HCT116 (cell line): ENCODE data around the gene SEMA3G. TPM values are rescaled to one million over a fixed set of nuclear protein-coding genes. Genes with fewer than 3 reads are reported as not detected.

Experiments used
- ATAC-seq: fragments of 200-7000 bp; cut with Tn5 transposase; 2 replicates; pipeline ENCODE4 v1.9.1; 2020; ENCODE audit warnings: mild to moderate bottlenecking, moderate library complexity
- BruUV-seq: library from RNA; stranded (reverse); fragments of 400-500 nt; replicated peaks from 2 replicates; lab custom pipeline; 2021; lab: Mats Ljungman, UMichigan
- CTCF ChIA-PET: fragments of 300-600 bp; sonication (Branson Sonifier 250); formaldehyde crosslinking; loops from one replicate; lab custom pipeline; 2021; ENCODE audit warnings: antibody characterized with exemption; lab: Charles Lee
- POLR2A ChIA-PET: fragments of 300-600, 350-600 bp; sonication (Branson Sonifier 250); formaldehyde crosslinking; loops from one replicate; lab custom pipeline; 2021; ENCODE audit warnings: antibody characterized with exemption; lab: Charles Lee
- RAD21 ChIA-PET, 2 experiments: fragments of 300-600 bp; sonication (Branson Sonifier 250); formaldehyde crosslinking; loops; one replicate each; lab custom pipeline; 2023; ENCODE audit warnings: low total read pairs in 2 of 2; ENCODE audit not compliant: uncharacterized antibody in 2 of 2, unreplicated experiment in 2 of 2, low non-redundant PET in 1 of 2; lab: Charles Lee
- DNase-seq: peaks from one replicate; pipeline ENCODE4 v3.0.0-alpha.2; 2010; ENCODE audit warnings: low read depth, low spot score
- H2AFZ ChIP-seq: fragments of 200-600 bp; shearing (Covaris generic), sonication (generic); 2 replicates; pipeline ENCODE4 v1.6.1; 2017; ENCODE audit warnings: low read depth, mixed run types, mixed read lengths, antibody characterized with exemption, low read length; ENCODE audit not compliant: poor library complexity, severe bottlenecking
- H3K27ac ChIP-seq: 2 replicates; pipeline ENCODE4 v1.5.1; 2012; ENCODE audit warnings: low read depth, low read length
- H3K27me3 ChIP-seq: fragments of 200-600 bp; sonication (generic); 2 replicates; pipeline ENCODE4 v1.6.1; 2016; ENCODE audit warnings: mixed run types, low read length, mixed read lengths; ENCODE audit not compliant: insufficient read depth
- H3K36me3 ChIP-seq, 2 experiments: fragments of 200-500 bp in 1 of 2; fragments of 200-600 bp in 1 of 2; sonication (Bioruptor generic) in 1 of 2; sonication (generic) in 1 of 2; 2 replicates each; pipeline versions ENCODE4 v1.5.1 to v1.6.1; 2014 to 2016; ENCODE audit warnings: low read length in 2 of 2, inconsistent platforms in 1 of 2, mixed read lengths in 1 of 2, mixed run types in 1 of 2; ENCODE audit not compliant: insufficient read depth in 2 of 2, control insufficient read depth in 1 of 2
- H3K4me1 ChIP-seq, 2 experiments: fragments of 200-600 bp in 1 of 2; sonication (generic) in 1 of 2; 2 replicates each; pipeline versions ENCODE4 v1.5.1 to v1.6.1; 2012 to 2017; ENCODE audit warnings: low read length in 2 of 2, inconsistent platforms in 1 of 2, mild to moderate bottlenecking in 1 of 2, mixed read lengths in 1 of 2, mixed run types in 1 of 2, moderate library complexity in 1 of 2; ENCODE audit not compliant: insufficient read depth in 2 of 2, control insufficient read depth in 1 of 2
- H3K4me2 ChIP-seq: fragments of 200-600 bp; sonication (generic); 2 replicates; pipeline ENCODE4 v1.6.1; 2017; ENCODE audit warnings: mixed run types, low read length, mixed read lengths
- H3K4me3 ChIP-seq, 2 experiments: fragments of 200-600 bp in 1 of 2; sonication (generic) in 1 of 2; replicated peaks in 1 of 2; 2 replicates each; pipeline ENCODE4 v1.5.1; 2011 to 2016; ENCODE audit warnings: low read length in 2 of 2, control low read depth in 1 of 2, low read depth in 1 of 2, mild to moderate bottlenecking in 1 of 2, mixed read lengths in 1 of 2, mixed run types in 1 of 2
- H3K79me2 ChIP-seq: fragments of 200-600 bp; sonication (generic); 2 replicates; pipeline ENCODE4 v1.6.1; 2017; ENCODE audit warnings: mild to moderate bottlenecking, mixed run types, low read length, moderate library complexity, mixed read lengths; ENCODE audit not compliant: insufficient read depth
- H3K9ac ChIP-seq: fragments of 200-600 bp; sonication (generic); 2 replicates; pipeline ENCODE4 v1.6.1; 2016; ENCODE audit warnings: low read length, mixed read lengths
- H3K9me2 ChIP-seq: fragments of 200-600 bp; sonication (generic), shearing (Covaris generic); 2 replicates; pipeline ENCODE4 v1.6.1; 2017; ENCODE audit warnings: mixed run types, mild to moderate bottlenecking, moderate library complexity; ENCODE audit not compliant: insufficient read depth
- H3K9me3 ChIP-seq, 2 experiments: fragments of 200-500 bp in 1 of 2; fragments of 200-600 bp in 1 of 2; sonication (Bioruptor generic) in 1 of 2; sonication (generic) in 1 of 2; 2 replicates each; pipeline ENCODE4 v1.6.1; 2014 to 2017; ENCODE audit warnings: low read length in 2 of 2, mixed read lengths in 2 of 2, inconsistent platforms in 1 of 2, low read depth in 1 of 2, mild to moderate bottlenecking in 1 of 2, mixed run types in 1 of 2, moderate library complexity in 1 of 2; ENCODE audit not compliant: control insufficient read depth in 1 of 2, insufficient read depth in 1 of 2
- H4K20me1 ChIP-seq: fragments of 200-600 bp; sonication (generic), shearing (Covaris generic); 2 replicates; pipeline ENCODE4 v1.6.1; 2017; ENCODE audit warnings: mixed run types, mild to moderate bottlenecking, moderate library complexity; ENCODE audit not compliant: insufficient read depth
- EGR1 ChIP-seq: IDR thresholded peaks from 2 replicates; pipeline ENCODE4 v1.6.1; 2012; ENCODE audit warnings: low read depth
- ELF1 ChIP-seq: IDR thresholded peaks from 2 replicates; pipeline ENCODE4 v1.6.1; 2012; ENCODE audit warnings: low read depth, borderline replicate concordance
- EZH2 ChIP-seq: fragments of 200-600 bp; sonication (generic); IDR thresholded peaks from 2 replicates; pipeline ENCODE4 v1.6.1; 2017; ENCODE audit warnings: antibody characterized with exemption, mixed run types
- EZH2phosphoT487 ChIP-seq: fragments of 200-600 bp; IDR thresholded peaks from 2 replicates; pipeline ENCODE4 v1.6.1; 2018; ENCODE audit warnings: antibody characterized with exemption, borderline replicate concordance
- FOSL1 ChIP-seq: IDR thresholded peaks from 2 replicates; pipeline ENCODE4 v1.6.1; 2012; ENCODE audit warnings: low read depth
- POLR2A ChIP-seq: IDR thresholded peaks from 2 replicates; pipeline ENCODE4 v1.7.0; 2011; ENCODE audit warnings: borderline replicate concordance; ENCODE audit not compliant: insufficient read depth, insufficient read length; ENCODE audit errors: extremely low read depth
- RAD21 ChIP-seq: IDR thresholded peaks from 2 replicates; pipeline ENCODE4 v1.6.1; 2012; ENCODE audit warnings: low read depth, mild to moderate bottlenecking
- SIN3A ChIP-seq: IDR thresholded peaks from 2 replicates; pipeline ENCODE4 v1.6.1; 2012; ENCODE audit warnings: low read depth
- SRF ChIP-seq: IDR thresholded peaks from 2 replicates; pipeline ENCODE4 v1.6.1; 2012; ENCODE audit warnings: low read depth
- TCF7L2 ChIP-seq: IDR thresholded peaks from 2 replicates; pipeline ENCODE4 v1.7.0; 2011; ENCODE audit warnings: borderline replicate concordance, inconsistent platforms; ENCODE audit not compliant: insufficient read depth, insufficient read length; ENCODE audit errors: extremely low read depth
- ZFX ChIP-seq: fragments of 450-650 bp; IDR thresholded peaks from 2 replicates; pipeline ENCODE4 v1.6.1; 2017
- intact Hi-C: fragments of 100-400 bp; cut with micrococcal nuclease; formaldehyde crosslinking; loops from 2 replicates; pipeline ENCODE4 v1.10.0; 2022
- total RNA-seq: library from RNA; stranded (reverse); gene quantifications from one replicate; pipeline ENCODE4 v1.2.1, GENCODE V29; 2021; ENCODE audit not compliant: unreplicated experiment
- TF ChIP-seq, protein P1 (sequence below): IDR thresholded peaks from 2 replicates; pipeline ENCODE4 v1.6.1; 2012
- TF ChIP-seq, protein P2 (sequence below): IDR thresholded peaks from 2 replicates; pipeline ENCODE4 v1.6.1; 2012
- TF ChIP-seq, protein P3 (sequence below), 3 experiments: fragments of 200-600 bp in 1 of 3; sonication (generic) in 1 of 3; IDR thresholded peaks in 2 of 3; conservative IDR thresholded peaks in 1 of 3; 2 replicates each; pipeline ENCODE4 v1.5.1; 2012 to 2017; ENCODE audit warnings: low read depth in 2 of 3, low read length in 2 of 3, antibody characterized with exemption in 1 of 3, borderline replicate concordance in 1 of 3, control low read depth in 1 of 3, mild to moderate bottlenecking in 1 of 3, mixed read lengths in 1 of 3, mixed run types in 1 of 3, moderate library complexity in 1 of 3; ENCODE audit not compliant: insufficient read depth in 1 of 3
- TF ChIP-seq, protein P4 (sequence below): IDR thresholded peaks from 2 replicates; pipeline ENCODE4 v1.6.1; 2012; ENCODE audit warnings: low read depth

SEMA3G gene
- total RNA-seq, 1 experiment from 2014 or later, result 4.2 TPM

DNA sequence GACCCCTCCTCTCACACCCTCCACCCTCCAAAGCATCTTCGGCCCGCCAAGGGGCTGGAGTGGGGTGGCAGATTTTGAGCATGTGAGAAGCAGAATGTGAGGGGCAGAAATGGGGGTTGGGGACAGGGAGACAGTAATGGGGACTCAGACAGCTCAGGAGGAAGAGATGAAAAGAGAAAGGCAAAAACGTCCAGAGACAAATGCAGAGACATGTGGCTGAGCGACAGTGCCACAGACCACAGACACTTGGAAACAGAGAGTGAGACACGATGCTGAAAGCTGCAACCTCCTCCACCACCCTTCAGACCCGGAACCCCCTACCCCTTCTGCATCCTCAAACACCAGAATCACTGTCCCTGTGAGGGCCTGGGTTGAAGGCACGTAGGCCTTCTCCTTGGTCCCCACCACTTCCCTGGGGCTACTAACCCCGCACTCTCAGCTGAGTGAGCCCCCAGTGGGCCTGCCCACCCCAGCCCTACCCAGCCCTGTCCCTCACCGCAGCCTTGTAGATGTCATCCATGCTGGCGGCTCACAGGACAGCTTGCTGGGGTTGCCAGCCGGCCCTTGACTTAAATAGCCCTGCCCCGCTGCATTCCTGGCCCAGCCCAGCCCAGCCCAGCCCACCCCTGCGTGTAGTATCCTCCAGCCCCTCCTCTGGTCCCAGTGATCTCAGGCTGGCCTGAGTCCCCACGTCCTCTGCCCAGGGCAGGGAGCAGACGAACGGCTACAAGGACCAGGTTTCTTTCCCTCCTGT lies 8.8 kb upstream of the SEMA3G start, which contains the start of gene TNNC1:
TSS of gene TNNC1 (minus strand) at position 546 of the 754 bp plus-strand sequence. CDS start at position 520, 26 bp downstream.
- POLR2A ChIA-PET, result interaction anchor here (1.7 kb wide), 1 partner anchor 83 kb away, joined by 8 read pairs; the partner anchor contains the start of gene UQCC5
- CTCF ChIA-PET, result no interaction called here
- Histone ChIP-seq H4K20me1 (no peaks in the 10 kb centered on the region), H3K27me3 (no peaks in the 10 kb centered on the region), H3K4me2 (peak within 1 kb of the TSS; percentile 89), H2AFZ (no peak within 1 kb of the TSS), H3K9ac (peak within 1 kb of the TSS; percentile 95), H3K36me3 (peaks cover 8 to 19% of the 10 kb centered on the region in 2 experiments), H3K79me2 (peaks cover 30% of the 10 kb centered on the region), H3K9me2 (no peaks in the 10 kb centered on the region), H3K9me3 (no peaks in the 10 kb centered on the region), H3K4me3 (peak within 1 kb of the TSS; percentile 80 to 94), H3K27ac (peak within 1 kb of the TSS; percentile 66), H3K4me1 (peaks cover 46 to 71% of the 10 kb centered on the region in 2 experiments)
- RAD21 ChIA-PET, result interaction anchor here in 1 of 2 experiments (0.6 kb wide), 1 partner anchor 183 kb away, joined by 3 read pairs; no protein-coding TSS in a partner anchor
- TF ChIP-seq, protein P1, sequence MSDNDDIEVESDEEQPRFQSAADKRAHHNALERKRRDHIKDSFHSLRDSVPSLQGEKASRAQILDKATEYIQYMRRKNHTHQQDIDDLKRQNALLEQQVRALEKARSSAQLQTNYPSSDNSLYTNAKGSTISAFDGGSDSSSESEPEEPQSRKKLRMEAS, result no peak
- no peak for TF ChIP-seq ELF1
- no peak for TF ChIP-seq POLR2A
- no peak for TF ChIP-seq EZH2
- TF ChIP-seq RAD21, result no peak
- TF ChIP-seq SRF, result no peak
- TF ChIP-seq, protein P2, sequence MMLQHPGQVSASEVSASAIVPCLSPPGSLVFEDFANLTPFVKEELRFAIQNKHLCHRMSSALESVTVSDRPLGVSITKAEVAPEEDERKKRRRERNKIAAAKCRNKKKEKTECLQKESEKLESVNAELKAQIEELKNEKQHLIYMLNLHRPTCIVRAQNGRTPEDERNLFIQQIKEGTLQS, result no peak
- TF ChIP-seq, protein P3, sequence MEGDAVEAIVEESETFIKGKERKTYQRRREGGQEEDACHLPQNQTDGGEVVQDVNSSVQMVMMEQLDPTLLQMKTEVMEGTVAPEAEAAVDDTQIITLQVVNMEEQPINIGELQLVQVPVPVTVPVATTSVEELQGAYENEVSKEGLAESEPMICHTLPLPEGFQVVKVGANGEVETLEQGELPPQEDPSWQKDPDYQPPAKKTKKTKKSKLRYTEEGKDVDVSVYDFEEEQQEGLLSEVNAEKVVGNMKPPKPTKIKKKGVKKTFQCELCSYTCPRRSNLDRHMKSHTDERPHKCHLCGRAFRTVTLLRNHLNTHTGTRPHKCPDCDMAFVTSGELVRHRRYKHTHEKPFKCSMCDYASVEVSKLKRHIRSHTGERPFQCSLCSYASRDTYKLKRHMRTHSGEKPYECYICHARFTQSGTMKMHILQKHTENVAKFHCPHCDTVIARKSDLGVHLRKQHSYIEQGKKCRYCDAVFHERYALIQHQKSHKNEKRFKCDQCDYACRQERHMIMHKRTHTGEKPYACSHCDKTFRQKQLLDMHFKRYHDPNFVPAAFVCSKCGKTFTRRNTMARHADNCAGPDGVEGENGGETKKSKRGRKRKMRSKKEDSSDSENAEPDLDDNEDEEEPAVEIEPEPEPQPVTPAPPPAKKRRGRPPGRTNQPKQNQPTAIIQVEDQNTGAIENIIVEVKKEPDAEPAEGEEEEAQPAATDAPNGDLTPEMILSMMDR (IDR thresholded peaks at IDR 0.05 in 2 of 3, conservative IDR thresholded peaks at IDR 0.05 in 1 of 3; ENCODE audit: borderline replicate concordance in 1 of 3, insufficient read depth in 1 of 3, low read depth in 2 of 3, low read length in 2 of 3), result no peak
- TF ChIP-seq ZFX, result no peak
- TF ChIP-seq EGR1, result no peak
- TF ChIP-seq, protein P4, sequence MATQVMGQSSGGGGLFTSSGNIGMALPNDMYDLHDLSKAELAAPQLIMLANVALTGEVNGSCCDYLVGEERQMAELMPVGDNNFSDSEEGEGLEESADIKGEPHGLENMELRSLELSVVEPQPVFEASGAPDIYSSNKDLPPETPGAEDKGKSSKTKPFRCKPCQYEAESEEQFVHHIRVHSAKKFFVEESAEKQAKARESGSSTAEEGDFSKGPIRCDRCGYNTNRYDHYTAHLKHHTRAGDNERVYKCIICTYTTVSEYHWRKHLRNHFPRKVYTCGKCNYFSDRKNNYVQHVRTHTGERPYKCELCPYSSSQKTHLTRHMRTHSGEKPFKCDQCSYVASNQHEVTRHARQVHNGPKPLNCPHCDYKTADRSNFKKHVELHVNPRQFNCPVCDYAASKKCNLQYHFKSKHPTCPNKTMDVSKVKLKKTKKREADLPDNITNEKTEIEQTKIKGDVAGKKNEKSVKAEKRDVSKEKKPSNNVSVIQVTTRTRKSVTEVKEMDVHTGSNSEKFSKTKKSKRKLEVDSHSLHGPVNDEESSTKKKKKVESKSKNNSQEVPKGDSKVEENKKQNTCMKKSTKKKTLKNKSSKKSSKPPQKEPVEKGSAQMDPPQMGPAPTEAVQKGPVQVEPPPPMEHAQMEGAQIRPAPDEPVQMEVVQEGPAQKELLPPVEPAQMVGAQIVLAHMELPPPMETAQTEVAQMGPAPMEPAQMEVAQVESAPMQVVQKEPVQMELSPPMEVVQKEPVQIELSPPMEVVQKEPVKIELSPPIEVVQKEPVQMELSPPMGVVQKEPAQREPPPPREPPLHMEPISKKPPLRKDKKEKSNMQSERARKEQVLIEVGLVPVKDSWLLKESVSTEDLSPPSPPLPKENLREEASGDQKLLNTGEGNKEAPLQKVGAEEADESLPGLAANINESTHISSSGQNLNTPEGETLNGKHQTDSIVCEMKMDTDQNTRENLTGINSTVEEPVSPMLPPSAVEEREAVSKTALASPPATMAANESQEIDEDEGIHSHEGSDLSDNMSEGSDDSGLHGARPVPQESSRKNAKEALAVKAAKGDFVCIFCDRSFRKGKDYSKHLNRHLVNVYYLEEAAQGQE, result no peak
- no peak for TF ChIP-seq SIN3A
- TF ChIP-seq TCF7L2, result no peak
- no peak for TF ChIP-seq EZH2phosphoT487
- TF ChIP-seq FOSL1, result no peak
- intact Hi-C loops, result no loop called here
- BruUV-seq, result no TSS peak
- ATAC-seq, result no peak
- no peak for DNase-seq
